SK-N-SH (cell line): Measurements from ENCODE around the gene DIO3. TPM values are rescaled to one million over a fixed set of nuclear protein-coding genes. Genes with fewer than 3 reads are reported as not detected.

Experiments
- CTCF ChIA-PET: fragments of 300-600, 350-600 bp; formaldehyde crosslinking; extraction: SDS; loops from one replicate; lab custom pipeline; 2021; lab: Yijun Ruan, JAX
- POLR2A ChIA-PET: fragments of 350-600 bp; sonication (Branson Sonifier 250); formaldehyde crosslinking; extraction: SDS; loops from one replicate; lab custom pipeline; 2020; ENCODE audit warnings: antibody characterized with exemption, inconsistent platforms; lab: Yijun Ruan, JAX
- DNase-seq: peaks from one replicate; pipeline ENCODE4 v3.0.0; 2012
- H2AFZ ChIP-seq: fragments of 200-600 bp; sonication (generic); 2 replicates; pipeline ENCODE4 v1.8.1; 2016; ENCODE audit warnings: antibody characterized with exemption, mild to moderate bottlenecking, low read depth
- H3F3A ChIP-seq: fragments of 200-600 bp; sonication (generic); replicated peaks from 2 replicates; pipeline ENCODE3; 2016; ENCODE audit warnings: antibody characterized with exemption, mild to moderate bottlenecking; ENCODE audit not compliant: insufficient read depth
- H3K27ac ChIP-seq, 2 experiments: fragments of 200-500 bp in 1 of 2; fragments of 200-600 bp in 1 of 2; sonication (Bioruptor generic) in 1 of 2; sonication (generic), shearing (Covaris generic) in 1 of 2; 2 replicates each; pipeline versions ENCODE4 v1.5.1 to v1.6.1; 2014 to 2016; ENCODE audit warnings: low read depth in 2 of 2, inconsistent platforms in 1 of 2, low read length in 1 of 2, mild to moderate bottlenecking in 1 of 2, mixed read lengths in 1 of 2
- H3K27me3 ChIP-seq: fragments of 200-600 bp; sonication (generic), shearing (Covaris generic); 2 replicates; pipeline ENCODE4 v1.6.1; 2016; ENCODE audit warnings: mixed run types; ENCODE audit not compliant: insufficient read depth
- H3K36me3 ChIP-seq, 2 experiments: fragments of 200-500 bp in 1 of 2; fragments of 200-600 bp in 1 of 2; sonication (Bioruptor generic) in 1 of 2; sonication (generic) in 1 of 2; replicated peaks in 1 of 2; 2 replicates each; pipeline versions ENCODE3 to v1.5.1; 2014 to 2016; ENCODE audit warnings: low read length in 1 of 2, mild to moderate bottlenecking in 1 of 2; ENCODE audit not compliant: insufficient read depth in 2 of 2, control insufficient read depth in 1 of 2
- H3K4me1 ChIP-seq, 2 experiments: fragments of 200-500 bp in 1 of 2; fragments of 200-600 bp in 1 of 2; sonication (Bioruptor generic) in 1 of 2; sonication (generic), shearing (Covaris generic) in 1 of 2; 2 replicates each; pipeline versions ENCODE4 v1.5.1 to v1.6.1; 2014 to 2016; ENCODE audit warnings: low read depth in 1 of 2, low read length in 1 of 2, mixed run types in 1 of 2; ENCODE audit not compliant: insufficient read depth in 2 of 2, control insufficient read depth in 1 of 2
- H3K4me2 ChIP-seq: fragments of 200-600 bp; sonication (generic), shearing (Covaris generic); 2 replicates; pipeline ENCODE4 v1.6.1; 2017; ENCODE audit warnings: mixed run types
- H3K4me3 ChIP-seq, 2 experiments: fragments of 200-500 bp in 1 of 2; fragments of 200-600 bp in 1 of 2; sonication (Bioruptor generic) in 1 of 2; sonication (generic), shearing (Covaris generic) in 1 of 2; 2 replicates each; pipeline versions ENCODE4 v1.5.1 to v1.8.1; 2014 to 2016; ENCODE audit warnings: low read depth in 2 of 2, inconsistent platforms in 1 of 2, low read length in 1 of 2, mild to moderate bottlenecking in 1 of 2, mixed read lengths in 1 of 2, moderate library complexity in 1 of 2
- H3K79me2 ChIP-seq: fragments of 200-600 bp; sonication (generic); 2 replicates; pipeline ENCODE4 v1.8.1; 2017; ENCODE audit warnings: mild to moderate bottlenecking; ENCODE audit not compliant: insufficient read depth
- H3K9ac ChIP-seq: fragments of 200-600 bp; sonication (generic); 2 replicates; pipeline ENCODE4 v1.6.1; 2017; ENCODE audit warnings: mixed run types
- H3K9me2 ChIP-seq: fragments of 200-600 bp; sonication (generic); 2 replicates; pipeline ENCODE4 v1.6.1; 2017; ENCODE audit warnings: mixed run types
- H3K9me3 ChIP-seq: fragments of 200-600 bp; sonication (generic); 2 replicates; pipeline ENCODE4 v1.6.1; 2017; ENCODE audit warnings: mixed run types, mild to moderate bottlenecking, moderate library complexity
- H4K20me1 ChIP-seq: fragments of 200-600 bp; sonication (generic); 2 replicates; pipeline ENCODE4 v1.6.1; 2017; ENCODE audit warnings: mild to moderate bottlenecking, mixed run types; ENCODE audit not compliant: insufficient read depth
- ELF1 ChIP-seq: IDR thresholded peaks from 2 replicates; pipeline ENCODE4 v1.4.0; 2012
- GABPA ChIP-seq: IDR thresholded peaks from 2 replicates; pipeline ENCODE4 v1.4.0; 2012; ENCODE audit warnings: low read depth, mild to moderate bottlenecking
- GATA2 ChIP-seq: sonication (generic); formaldehyde crosslinking; IDR thresholded peaks from 2 replicates; pipeline ENCODE4 v1.5.0; 2020; ENCODE audit warnings: mild to moderate bottlenecking, missing genetic modification reagents
- JUND ChIP-seq: IDR thresholded peaks from 2 replicates; pipeline ENCODE4 v1.4.0; 2012
- MEF2A ChIP-seq: IDR thresholded peaks from 2 replicates; pipeline ENCODE4 v1.4.0; 2012; ENCODE audit warnings: low read depth, borderline replicate concordance
- MXI1 ChIP-seq: IDR thresholded peaks from 2 replicates; pipeline ENCODE4 v1.6.1; 2012; ENCODE audit warnings: mild to moderate bottlenecking, low read depth, low read length, improper control_type of control experiment
- NRF1 ChIP-seq: IDR thresholded peaks from 2 replicates; pipeline ENCODE4 v1.6.1; 2012; ENCODE audit warnings: low read depth, mild to moderate bottlenecking, low read length
- PBX3 ChIP-seq: IDR thresholded peaks from 2 replicates; pipeline ENCODE4; 2012
- RAD21 ChIP-seq: IDR thresholded peaks from 2 replicates; pipeline ENCODE4 v1.6.1; 2012; ENCODE audit warnings: mild to moderate bottlenecking, low read length
- SIN3A ChIP-seq: IDR thresholded peaks from 2 replicates; pipeline ENCODE4 v1.6.1; 2012; ENCODE audit warnings: low read depth, mild to moderate bottlenecking, low read length, moderate library complexity, borderline replicate concordance
- TAF1 ChIP-seq: IDR thresholded peaks from 2 replicates; pipeline ENCODE4 v1.6.1; 2012; ENCODE audit warnings: low read depth, mild to moderate bottlenecking, low read length, moderate library complexity, borderline replicate concordance
- TCF12 ChIP-seq: IDR thresholded peaks from 2 replicates; pipeline ENCODE4 v1.4.0; 2012
- TEAD4 ChIP-seq: IDR thresholded peaks from 2 replicates; pipeline ENCODE4 v1.4.0; 2012; ENCODE audit warnings: mild to moderate bottlenecking, borderline replicate concordance; ENCODE audit not compliant: insufficient read depth
- WGBS: methylation state at CpG from one replicate; pipeline ENCODE4 v1.1.6; 2017; ENCODE audit warnings: low lambda C conversion rate; 5-methylcytosine and 5-hydroxymethylcytosine counted together
- polyA plus RNA-seq, 3 experiments: library from polyadenylated mRNA; depleted of rRNA; stranded (reverse); fragments of >200 nt; gene quantifications; 2 replicates each; pipeline ENCODE4 v1.2.3, GENCODE V29; 2012
- TF ChIP-seq, protein P1 (sequence below): fragments of 200-600 bp; sonication (generic); IDR thresholded peaks from 2 replicates; pipeline ENCODE4 v1.6.1; 2017; ENCODE audit warnings: antibody characterized with exemption, mild to moderate bottlenecking, moderate library complexity

Gene DIO3
- polyA plus RNA-seq, 1 of the 3 experiments (the other 2 are of a cell fraction) = not detected

- Histone ChIP-seq H3K27me3 (no peaks in the 10 kb centered on the region), H3F3A (no peaks in the 10 kb centered on the region), H3K4me3 (no peak overlapping the region), H3K9ac (no peak overlapping the region), H3K9me3 (no peaks in the 10 kb centered on the region), H3K4me2 (no peak overlapping the region), H3K27ac (no peak overlapping the region), H3K4me1 (peaks cover 0 to 22% of the 10 kb centered on the region in 2 experiments; a peak in 1 of 4 replicates), H4K20me1 (no peaks in the 10 kb centered on the region), H3K36me3 (no peaks in the 10 kb centered on the region), H2AFZ (no peak overlapping the region), H3K79me2 (no peaks in the 10 kb centered on the region), H3K9me2 (no peaks in the 10 kb centered on the region)
- ChIA-PET POLR2A (no interaction called here), CTCF (interaction anchor here (0.9 to 1.1 kb wide), 2 partner anchors 9 to 35 kb away, joined by 3 read pairs; no protein-coding TSS in a partner anchor)
- DNase-seq = no peak
- TF ChIP-seq, protein P1, sequence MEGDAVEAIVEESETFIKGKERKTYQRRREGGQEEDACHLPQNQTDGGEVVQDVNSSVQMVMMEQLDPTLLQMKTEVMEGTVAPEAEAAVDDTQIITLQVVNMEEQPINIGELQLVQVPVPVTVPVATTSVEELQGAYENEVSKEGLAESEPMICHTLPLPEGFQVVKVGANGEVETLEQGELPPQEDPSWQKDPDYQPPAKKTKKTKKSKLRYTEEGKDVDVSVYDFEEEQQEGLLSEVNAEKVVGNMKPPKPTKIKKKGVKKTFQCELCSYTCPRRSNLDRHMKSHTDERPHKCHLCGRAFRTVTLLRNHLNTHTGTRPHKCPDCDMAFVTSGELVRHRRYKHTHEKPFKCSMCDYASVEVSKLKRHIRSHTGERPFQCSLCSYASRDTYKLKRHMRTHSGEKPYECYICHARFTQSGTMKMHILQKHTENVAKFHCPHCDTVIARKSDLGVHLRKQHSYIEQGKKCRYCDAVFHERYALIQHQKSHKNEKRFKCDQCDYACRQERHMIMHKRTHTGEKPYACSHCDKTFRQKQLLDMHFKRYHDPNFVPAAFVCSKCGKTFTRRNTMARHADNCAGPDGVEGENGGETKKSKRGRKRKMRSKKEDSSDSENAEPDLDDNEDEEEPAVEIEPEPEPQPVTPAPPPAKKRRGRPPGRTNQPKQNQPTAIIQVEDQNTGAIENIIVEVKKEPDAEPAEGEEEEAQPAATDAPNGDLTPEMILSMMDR = no peak
- TF ChIP-seq TCF12 (no peak), RAD21 (no peak), NRF1 (no peak), SIN3A (no peak), JUND (no peak), TAF1 (no peak), GABPA (no peak), ELF1 (no peak), PBX3 (no peak), MEF2A (no peak), GATA2 (no peak)
- WGBS = 58% methylated on average over 7 of the region's 7 CpGs
These were observed 32.3 kb downstream of the DIO3 start for GRCh38 chr14:101593411-101594238.

DNA sequence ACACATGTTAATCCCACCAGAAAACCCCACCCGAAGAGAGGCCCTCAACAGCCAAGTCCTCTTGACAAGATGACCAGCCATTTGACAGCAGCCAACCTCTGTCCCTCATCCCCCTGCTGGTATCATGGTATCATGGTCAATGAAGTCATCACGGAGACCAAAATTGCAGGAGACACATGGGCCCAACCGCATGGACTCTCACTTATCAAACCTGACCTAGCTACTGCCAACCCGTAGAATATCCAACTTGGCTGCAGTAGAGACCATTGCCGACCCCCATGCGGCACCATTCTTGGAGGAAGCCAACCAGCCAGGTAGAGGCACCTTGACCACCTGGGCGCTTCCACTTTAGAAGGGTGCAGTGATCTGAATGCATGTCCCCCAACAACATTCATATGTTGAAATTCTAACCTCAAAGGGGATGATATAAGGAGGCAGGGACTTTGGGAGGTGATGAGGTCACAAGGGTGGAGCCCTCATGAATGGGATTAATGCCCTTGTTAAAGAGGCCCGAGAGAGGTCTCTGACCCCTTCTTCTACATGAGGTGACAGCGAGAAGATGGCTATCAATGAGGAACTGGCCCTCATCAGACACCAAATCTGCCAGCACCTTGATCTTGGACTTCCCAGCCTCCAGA lies 33.3 kb downstream of the DIO3 start:
- no peaks in the 10 kb centered on the region for H3F3A ChIP-seq
- no peak overlapping the region for H2AFZ ChIP-seq
- H3K9me3 ChIP-seq = no peaks in the 10 kb centered on the region
- H3K9ac ChIP-seq = no peak overlapping the region
- no peak overlapping the region for H3K4me3 ChIP-seq
- peaks cover 0 to 12% of the 10 kb centered on the region in 2 experiments; a peak in 1 of 4 replicates for H3K4me1 ChIP-seq
- POLR2A ChIA-PET = no interaction called here
- WGBS = 54% methylated on average over 7 of the region's 9 CpGs
- H4K20me1 ChIP-seq = no peaks in the 10 kb centered on the region
- no peak overlapping the region for H3K27ac ChIP-seq
- H3K27me3 ChIP-seq = no peaks in the 10 kb centered on the region
- DNase-seq = no peak
- TF ChIP-seq MXI1 = no peak
- no peak for TF ChIP-seq JUND
- no peak for TF ChIP-seq MEF2A
- TF ChIP-seq TCF12 = no peak
- TF ChIP-seq RAD21 = no peak
- no peak for TF ChIP-seq ELF1
- TF ChIP-seq TEAD4 = no peak
- TF ChIP-seq, all 33 proteins: peak for 0
- no peaks in the 10 kb centered on the region for H3K36me3 ChIP-seq
- no peak overlapping the region for H3K4me2 ChIP-seq
- no peaks in the 10 kb centered on the region for H3K79me2 ChIP-seq
- CTCF ChIA-PET = no interaction called here
- no peaks in the 10 kb centered on the region for H3K9me2 ChIP-seq
